Measurements from ENCODE around the gene TMEM91. TPM values are rescaled to one million over a fixed set of nuclear protein-coding genes. Genes with fewer than 3 reads are reported as not detected.

The TMEM91 gene
- total RNA-seq, 4 donors from 2014 or later: 3.3 to 22.7 (median 17.4) TPM

DNA sequence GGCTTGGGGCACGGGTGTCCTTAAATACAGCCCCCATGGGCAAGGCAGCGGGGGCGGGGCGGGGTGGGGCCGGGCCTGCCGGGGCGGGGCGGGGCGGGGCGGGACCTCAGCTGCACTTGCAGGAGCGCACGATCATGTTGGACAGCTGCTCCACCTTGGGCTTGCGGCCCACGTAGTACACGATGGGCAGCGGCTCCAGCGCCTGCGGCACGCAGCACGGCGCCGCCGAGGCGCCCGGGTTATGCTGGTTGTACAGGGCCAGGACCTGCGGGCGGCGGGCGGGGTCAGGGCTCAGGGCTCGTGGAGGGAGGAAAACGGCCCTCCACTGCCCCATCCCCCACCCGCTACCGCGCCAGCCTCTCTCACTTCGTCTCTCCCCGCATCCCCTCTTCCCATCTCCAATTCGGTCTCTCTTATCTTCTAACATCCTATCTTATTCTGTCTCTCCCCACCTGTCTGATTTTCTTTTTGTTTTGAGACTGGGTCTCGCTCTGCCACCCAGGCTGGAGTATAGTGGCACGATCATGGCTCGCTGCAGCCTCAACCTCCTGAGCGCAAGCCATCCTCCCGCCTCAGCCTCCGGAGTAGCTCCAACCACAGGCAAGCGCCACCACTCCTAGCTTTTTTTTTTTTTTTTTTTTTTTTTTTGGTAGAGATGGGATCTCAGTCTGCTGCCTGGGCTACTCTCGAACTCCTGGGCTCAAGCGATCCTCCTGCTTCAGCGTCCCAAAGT is 45.2 kb upstream of the TMEM91 start:
- TF ChIP-seq, protein P1, sequence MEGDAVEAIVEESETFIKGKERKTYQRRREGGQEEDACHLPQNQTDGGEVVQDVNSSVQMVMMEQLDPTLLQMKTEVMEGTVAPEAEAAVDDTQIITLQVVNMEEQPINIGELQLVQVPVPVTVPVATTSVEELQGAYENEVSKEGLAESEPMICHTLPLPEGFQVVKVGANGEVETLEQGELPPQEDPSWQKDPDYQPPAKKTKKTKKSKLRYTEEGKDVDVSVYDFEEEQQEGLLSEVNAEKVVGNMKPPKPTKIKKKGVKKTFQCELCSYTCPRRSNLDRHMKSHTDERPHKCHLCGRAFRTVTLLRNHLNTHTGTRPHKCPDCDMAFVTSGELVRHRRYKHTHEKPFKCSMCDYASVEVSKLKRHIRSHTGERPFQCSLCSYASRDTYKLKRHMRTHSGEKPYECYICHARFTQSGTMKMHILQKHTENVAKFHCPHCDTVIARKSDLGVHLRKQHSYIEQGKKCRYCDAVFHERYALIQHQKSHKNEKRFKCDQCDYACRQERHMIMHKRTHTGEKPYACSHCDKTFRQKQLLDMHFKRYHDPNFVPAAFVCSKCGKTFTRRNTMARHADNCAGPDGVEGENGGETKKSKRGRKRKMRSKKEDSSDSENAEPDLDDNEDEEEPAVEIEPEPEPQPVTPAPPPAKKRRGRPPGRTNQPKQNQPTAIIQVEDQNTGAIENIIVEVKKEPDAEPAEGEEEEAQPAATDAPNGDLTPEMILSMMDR (IDR thresholded peaks at IDR 0.05; ENCODE audit: low read depth): no peak

DNA sequence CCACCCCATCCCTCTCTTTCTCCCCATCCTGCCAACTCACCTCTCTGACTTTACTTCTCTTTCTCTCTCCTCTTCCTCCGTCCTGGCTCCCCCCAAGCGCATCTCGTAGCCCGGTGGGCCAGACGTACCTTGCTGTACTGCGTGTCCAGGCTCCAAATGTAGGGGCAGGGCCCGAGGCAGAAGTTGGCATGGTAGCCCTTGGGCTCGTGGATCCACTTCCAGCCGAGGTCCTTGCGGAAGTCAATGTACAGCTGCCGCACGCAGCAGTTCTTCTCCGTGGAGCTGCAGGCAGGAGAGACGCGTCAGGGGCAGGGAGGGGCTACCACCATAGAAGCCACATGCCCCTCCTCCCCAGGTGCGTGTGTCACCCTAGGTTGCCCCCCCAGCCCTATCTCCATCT is 44.3 kb upstream of the TMEM91 start:
- TF ChIP-seq, protein P1 (IDR thresholded peaks at IDR 0.05; ENCODE audit: low read depth): no peak

DNA sequence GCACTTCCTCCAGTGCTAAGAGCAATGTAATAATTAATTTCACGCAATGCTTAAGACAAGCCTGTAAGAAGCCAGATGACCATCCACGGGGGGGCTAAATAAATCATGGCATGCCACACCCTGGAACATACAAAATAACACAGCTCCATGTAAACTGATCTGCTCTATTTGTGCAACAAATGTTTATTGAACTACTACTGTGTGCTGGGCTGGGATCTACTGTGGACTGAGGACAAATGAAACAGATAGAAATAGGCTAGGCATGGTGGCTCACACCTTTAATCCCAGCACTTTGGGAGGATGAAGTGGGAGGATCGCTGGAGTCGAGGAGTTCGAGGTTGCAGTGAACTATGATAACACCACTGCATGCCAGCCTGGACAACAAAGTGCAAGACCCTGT is 43.9 kb upstream of the TMEM91 start:
- TF ChIP-seq, protein P1 (IDR thresholded peaks at IDR 0.05; ENCODE audit: low read depth): no peak

DNA sequence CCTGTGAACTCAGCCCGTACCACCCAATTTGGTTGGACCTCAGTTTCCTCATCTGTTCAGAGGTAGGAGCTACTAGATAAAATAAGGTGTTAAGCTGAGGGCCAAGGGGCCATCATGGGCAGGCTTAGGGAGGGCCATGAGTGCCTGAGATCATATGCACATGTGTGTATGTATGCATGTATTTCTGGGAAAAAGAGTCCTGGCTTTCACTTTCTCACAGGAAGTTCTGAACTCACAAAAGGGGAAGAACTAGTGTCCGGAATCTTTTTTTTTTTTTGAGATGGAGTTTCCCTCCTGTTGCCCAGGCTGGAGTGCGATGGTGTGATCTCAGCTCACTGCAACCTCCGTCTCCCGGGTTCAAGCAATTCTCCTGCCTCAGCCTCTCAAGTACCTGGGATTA is 41.5 kb upstream of the TMEM91 start:
- TF ChIP-seq, protein P1 (IDR thresholded peaks at IDR 0.05; ENCODE audit: low read depth): no peak

DNA sequence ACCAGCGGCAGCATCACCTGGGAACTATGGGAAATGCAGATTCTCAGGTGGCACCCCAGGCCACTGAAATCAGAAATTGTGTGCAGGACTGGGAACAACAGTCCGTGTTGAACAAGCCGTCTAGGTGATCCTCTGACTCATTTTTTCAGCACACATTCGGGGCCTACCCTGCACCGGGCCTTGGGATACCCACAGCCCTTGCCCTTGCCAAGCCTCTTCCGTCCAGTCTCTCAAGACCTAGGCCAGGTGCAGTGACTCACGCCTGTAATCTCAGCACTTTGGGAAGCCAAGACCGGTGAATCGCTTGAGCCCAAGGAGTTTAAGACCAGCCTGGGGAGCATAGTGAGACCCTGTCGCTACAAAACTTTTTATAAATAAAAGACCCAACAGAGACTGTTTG is 40.9 kb upstream of the TMEM91 start:
- TF ChIP-seq, protein P1 (IDR thresholded peaks at IDR 0.05; ENCODE audit: low read depth): no peak

DNA sequence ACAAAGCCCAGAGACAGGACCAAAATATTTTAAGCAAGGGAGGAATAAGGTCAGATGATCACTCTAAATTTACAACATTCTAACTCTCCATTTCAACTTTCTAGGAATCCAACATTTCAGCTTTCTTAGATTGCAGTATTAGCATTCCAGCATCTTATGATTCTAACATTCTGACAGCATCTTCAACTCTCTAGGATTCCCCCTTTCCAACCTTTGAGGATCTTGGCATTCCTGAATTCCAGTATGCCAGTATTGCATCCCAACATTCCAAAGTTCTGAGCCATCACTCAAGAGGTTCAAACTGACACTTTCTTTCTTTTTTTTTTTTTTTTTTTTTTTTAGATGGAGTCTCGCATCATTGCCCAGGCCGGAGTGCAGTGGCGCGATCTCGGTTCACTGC is 36.4 kb upstream of the TMEM91 start:
- TF ChIP-seq, protein P1 (IDR thresholded peaks at IDR 0.05; ENCODE audit: low read depth): no peak

DNA sequence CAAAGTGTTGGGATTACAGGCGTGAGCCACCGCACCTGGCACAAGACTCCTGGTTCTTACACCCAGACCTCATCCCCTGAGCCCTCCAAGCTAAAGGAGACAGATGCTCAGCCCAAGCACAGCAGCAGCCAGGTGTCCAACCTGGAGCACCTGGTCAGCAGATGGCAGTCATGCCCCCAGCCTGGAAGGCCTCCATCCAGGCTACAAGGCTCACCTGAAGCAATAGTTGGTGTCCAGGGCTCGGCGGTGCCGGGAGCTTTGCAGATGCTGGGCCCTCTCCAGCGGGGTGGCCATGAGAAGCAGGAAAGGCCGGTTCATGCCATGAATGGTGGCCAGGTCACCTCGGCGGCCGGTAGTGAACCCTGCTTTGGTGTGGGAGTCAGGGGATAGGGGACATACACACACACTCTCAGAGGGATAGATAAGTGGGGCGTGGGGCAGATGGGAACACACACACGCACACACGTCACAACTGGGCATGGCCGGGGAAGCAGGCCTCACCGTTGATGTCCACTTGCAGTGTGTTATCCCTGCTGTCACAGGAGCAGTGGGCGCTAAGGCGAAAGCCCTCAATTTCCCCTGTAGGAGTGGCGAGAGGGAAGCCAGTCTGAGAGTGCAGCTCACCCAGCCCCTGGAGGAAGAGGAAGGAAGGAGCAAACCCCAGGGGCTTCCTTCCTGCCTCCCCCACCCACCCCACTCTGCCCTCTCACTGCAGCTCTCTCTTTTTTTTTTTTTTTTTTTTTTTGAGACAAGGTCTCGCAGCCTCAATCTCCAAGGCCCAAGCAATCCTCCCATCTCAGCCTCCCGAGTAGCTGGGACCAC is 34.5 kb upstream of the TMEM91 start:
- TF ChIP-seq, protein P1 (IDR thresholded peaks at IDR 0.05; ENCODE audit: low read depth): no peak

All from subcutaneous adipose tissue (tissue), 4 donors.